Measurements from ENCODE around the gene REG1B. TPM values are rescaled to one million over a fixed set of nuclear protein-coding genes. Genes with fewer than 3 reads are reported as not detected.

REG1B gene
- total RNA-seq, 4 donors from 2014 or later, result not detected

GRCh38 chr2:79103214-79103613 lies 15.4 kb upstream of the REG1B start:
- no peak for TF ChIP-seq CTCF (IDR thresholded peaks at IDR 0.05)
- no peak for DNase-seq (ENCODE audit: low spot score)
- no peak for ATAC-seq (ENCODE audit: low FRiP score)

GRCh38 chr2:79101024-79101423 lies 13.2 kb upstream of the REG1B start:
- ATAC-seq (ENCODE audit: low FRiP score), result no peak
- no peak for TF ChIP-seq CTCF (IDR thresholded peaks at IDR 0.05)
- DNase-seq (ENCODE audit: low spot score), result no peak

GRCh38 chr2:79100285-79100684 lies 12.5 kb upstream of the REG1B start:
- DNase-seq (ENCODE audit: low spot score) (no peak), ATAC-seq (ENCODE audit: low FRiP score) (no peak)
- TF ChIP-seq CTCF (IDR thresholded peaks at IDR 0.05), result no peak

- no peak for ATAC-seq (ENCODE audit: low FRiP score)
- no peak for DNase-seq (ENCODE audit: low spot score)
- TF ChIP-seq CTCF (IDR thresholded peaks at IDR 0.05), result no peak
Measured at GRCh38 chr2:79099140-79099686, 11.4 kb upstream of the REG1B start.

- DNase-seq (ENCODE audit: low spot score) (no peak), ATAC-seq (ENCODE audit: low FRiP score) (no peak)
- no peak for TF ChIP-seq CTCF (IDR thresholded peaks at IDR 0.05)
Measured at GRCh38 chr2:79097843-79098242, 10.1 kb upstream of the REG1B start.

- TF ChIP-seq CTCF (IDR thresholded peaks at IDR 0.05), result no peak
- ATAC-seq (ENCODE audit: low FRiP score) (no peak), DNase-seq (ENCODE audit: low spot score) (no peak)
Measured at GRCh38 chr2:79090693-79091092, 2.9 kb upstream of the REG1B start.

- ATAC-seq (ENCODE audit: low FRiP score), result no peak
- no peak for TF ChIP-seq CTCF (IDR thresholded peaks at IDR 0.05)
- no peak for DNase-seq (ENCODE audit: low spot score)
Measured at GRCh38 chr2:79086255-79086654, 1.5 kb downstream of the REG1B start.

All from omental fat pad (tissue), 4 donors.